GM23338 (cell line): ENCODE results near the gene IMPG1. TPM values are rescaled to one million over a fixed set of nuclear protein-coding genes. Genes with fewer than 3 reads are reported as not detected.

Experiments used
- ATAC-seq: fragments of 200-7000 bp; cut with Tn5 transposase; 3 replicates; pipeline ENCODE4 v1.9.1; 2020
- DNase-seq: peaks from one replicate; pipeline ENCODE4 v3.0.0-alpha.2; 2015; ENCODE audit warnings: low spot score
- H2AFZ ChIP-seq: fragments of 200-600 bp; sonication (generic); 2 replicates; pipeline ENCODE4 v1.8.0; 2016; ENCODE audit warnings: antibody characterized with exemption, mild to moderate bottlenecking, moderate library complexity
- H3F3A ChIP-seq: fragments of 200-600 bp; sonication (generic); replicated peaks from 2 replicates; pipeline ENCODE4 v1.8.0; 2017; ENCODE audit warnings: antibody characterized with exemption, mixed run types, low read depth
- H3K27ac ChIP-seq: fragments of 200-600 bp; sonication (generic); 2 replicates; pipeline ENCODE4 v1.6.1; 2016; ENCODE audit warnings: low read depth
- H3K27me3 ChIP-seq: fragments of 200-600 bp; sonication (generic); 2 replicates; pipeline ENCODE4 v1.8.0; 2016; ENCODE audit warnings: mild to moderate bottlenecking, mixed run types, moderate library complexity; ENCODE audit not compliant: insufficient read depth
- H3K36me3 ChIP-seq: fragments of 200-600 bp; sonication (generic); 2 replicates; pipeline ENCODE4 v1.8.0; 2016; ENCODE audit warnings: mild to moderate bottlenecking; ENCODE audit not compliant: insufficient read depth
- H3K4me1 ChIP-seq: fragments of 200-600 bp; sonication (generic); 2 replicates; pipeline ENCODE4 v1.8.0; 2016; ENCODE audit warnings: mild to moderate bottlenecking, moderate library complexity; ENCODE audit not compliant: insufficient read depth
- H3K4me2 ChIP-seq: fragments of 200-600 bp; sonication (generic); 2 replicates; pipeline ENCODE4 v1.7.1; 2017; ENCODE audit warnings: mixed run types
- H3K4me3 ChIP-seq: fragments of 200-600 bp; sonication (generic); 2 replicates; pipeline ENCODE4 v1.6.1; 2016; ENCODE audit warnings: mixed run types
- H3K79me2 ChIP-seq: fragments of 200-600 bp; sonication (generic); replicated peaks from 2 replicates; pipeline ENCODE4 v1.8.0; 2017; ENCODE audit warnings: mild to moderate bottlenecking; ENCODE audit not compliant: insufficient read depth
- H3K9me2 ChIP-seq: fragments of 200-600 bp; sonication (generic); 2 replicates; pipeline ENCODE4 v1.8.0; 2017; ENCODE audit not compliant: insufficient read depth
- H4K20me1 ChIP-seq: fragments of 200-600 bp; sonication (generic); replicated peaks from 2 replicates; pipeline ENCODE4 v1.8.0; 2017; ENCODE audit warnings: mild to moderate bottlenecking; ENCODE audit not compliant: insufficient read depth
- H3K27ac Mint-ChIP-seq: 2 replicates; pipeline ENCODE4 v1.8.0; 2020; ENCODE audit warnings: inconsistent platforms, mild to moderate bottlenecking, moderate library complexity, mixed read lengths
- H3K27me3 Mint-ChIP-seq: 3 replicates; pipeline ENCODE4 v1.8.0; 2022; ENCODE audit warnings: low read depth, mild to moderate bottlenecking, moderate library complexity, mixed read lengths, inconsistent platforms; ENCODE audit not compliant: insufficient read depth, poor library complexity
- H3K36me3 Mint-ChIP-seq: 3 replicates; pipeline ENCODE4 v1.8.0; 2021; ENCODE audit warnings: low read depth, mild to moderate bottlenecking, inconsistent platforms, moderate library complexity, mixed read lengths
- H3K4me1 Mint-ChIP-seq: 3 replicates; pipeline ENCODE4 v1.8.0; 2020; ENCODE audit warnings: mild to moderate bottlenecking, inconsistent platforms, mixed read lengths
- H3K4me3 Mint-ChIP-seq: 3 replicates; pipeline ENCODE4 v1.8.0; 2021; ENCODE audit warnings: moderate library complexity, mild to moderate bottlenecking, inconsistent platforms, mixed read lengths
- H3K9me3 Mint-ChIP-seq: 3 replicates; pipeline ENCODE4 v1.8.0; 2020; ENCODE audit warnings: moderate library complexity, mild to moderate bottlenecking, inconsistent platforms, mixed read lengths
- CREB1 ChIP-seq: fragments of 250-450 bp; sonication (Bioruptor Pico); IDR thresholded peaks from 2 replicates; pipeline ENCODE4 v1.5.0; 2020; ENCODE audit warnings: low read depth, mild to moderate bottlenecking, moderate library complexity
- EZH2 ChIP-seq: fragments of 200-600 bp; sonication (generic); IDR thresholded peaks from one replicate; pipeline ENCODE4 v1.8.0; 2017; ENCODE audit warnings: antibody characterized with exemption, mild to moderate bottlenecking, low read depth; ENCODE audit not compliant: unreplicated experiment
- EZH2phosphoT487 ChIP-seq: fragments of 200-600 bp; sonication (generic); IDR thresholded peaks from one replicate; pipeline ENCODE4 v1.8.1; 2018; ENCODE audit warnings: antibody characterized with exemption; ENCODE audit not compliant: unreplicated experiment
- JUNB ChIP-seq: IDR thresholded peaks from one replicate; pipeline ENCODE4 v1.6.1; 2016; ENCODE audit warnings: antibody characterized with exemption; ENCODE audit not compliant: unreplicated experiment
- NANOG ChIP-seq: IDR thresholded peaks from 2 replicates; pipeline ENCODE4 v1.6.1; 2016; ENCODE audit warnings: antibody characterized with exemption, borderline replicate concordance
- POLR2AphosphoS5 ChIP-seq: IDR thresholded peaks from 2 replicates; pipeline ENCODE4 v1.6.1; 2016; ENCODE audit warnings: antibody characterized with exemption, low read depth
- ZNF114 ChIP-seq: fragments of 250-450 bp; sonication (Bioruptor Pico); IDR thresholded peaks from 2 replicates; pipeline ENCODE4 v1.5.0; 2020; ENCODE audit warnings: mild to moderate bottlenecking, moderate library complexity
- ZNF331 ChIP-seq: fragments of 250-450 bp; sonication (Bioruptor Pico); IDR thresholded peaks from 2 replicates; pipeline ENCODE4 v1.5.0; 2020; ENCODE audit warnings: low read depth, mild to moderate bottlenecking, moderate library complexity
- polyA plus RNA-seq: library from polyadenylated mRNA; unstranded; fragments of >200 nt; fragmentation: Nextera tagmentation; extraction: Ambion mirVana; gene quantifications from 2 replicates; pipeline ENCODE4 v1.2.1, GENCODE V29; 2016
- total RNA-seq: library from RNA; depleted of rRNA; stranded (reverse); fragments of >200 nt; shearing (Covaris generic); gene quantifications from 2 replicates; pipeline ENCODE4 v1.2.3, GENCODE V29; 2014
- TF ChIP-seq, protein P1 (sequence below): IDR thresholded peaks from 2 replicates; pipeline ENCODE4 v1.6.1; 2016; ENCODE audit warnings: antibody characterized with exemption
- TF ChIP-seq, protein P2 (sequence below): IDR thresholded peaks from one replicate; pipeline ENCODE4 v1.6.1; 2018; ENCODE audit warnings: antibody characterized with exemption; ENCODE audit not compliant: unreplicated experiment
- TF ChIP-seq, protein P3 (sequence below), 2 experiments: fragments of 200-600 bp in 1 of 2; sonication (generic) in 1 of 2; conservative IDR thresholded peaks; 2 replicates each; pipeline versions ENCODE4 v1.5.1 to v1.6.1; 2016 to 2017; ENCODE audit warnings: antibody characterized with exemption in 2 of 2, low read depth in 2 of 2, mild to moderate bottlenecking in 2 of 2, moderate library complexity in 1 of 2

Gene IMPG1
- total and polyA plus RNA-seq, 2 experiments from 2014 or later = not detected

DNA sequence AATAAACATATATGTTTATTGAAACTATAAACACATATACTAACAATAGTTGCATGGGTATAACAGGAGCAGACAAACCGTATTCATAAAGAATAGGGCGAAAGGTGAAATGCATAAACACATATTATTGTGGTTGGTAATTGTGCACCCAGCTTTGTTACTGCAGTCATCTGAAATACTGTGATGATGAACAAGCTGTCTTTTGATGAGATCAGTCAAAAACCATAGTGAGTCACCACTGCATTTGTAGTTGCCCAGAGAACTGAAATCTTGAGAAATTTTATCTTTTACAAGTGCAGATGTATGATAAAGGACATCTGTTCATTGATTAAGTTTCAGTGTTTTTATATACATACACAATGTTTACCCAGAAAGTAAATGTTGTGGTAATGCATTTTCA lies 189.7 kb downstream of the IMPG1 start:
- peaks cover 11% of the 10 kb centered on the region for H3K4me1 Mint-ChIP-seq
- no peaks in the 10 kb centered on the region; the same call in 2 of the 3 replicates for H3K9me3 Mint-ChIP-seq
- no peak overlapping the region for H3K4me3 Mint-ChIP-seq
- H4K20me1 ChIP-seq = no peaks in the 10 kb centered on the region
- no peaks in the 10 kb centered on the region for H3K9me2 ChIP-seq
- DNase-seq (no peak), ATAC-seq (no peak)
- no peak overlapping the region for H2AFZ ChIP-seq
- peaks cover 3% of the 10 kb centered on the region; the same call in 2 of the 3 replicates for H3K36me3 Mint-ChIP-seq
- no peaks in the 10 kb centered on the region for H3F3A ChIP-seq
- H3K4me1 ChIP-seq = no peaks in the 10 kb centered on the region
- no peaks in the 10 kb centered on the region for H3K36me3 ChIP-seq
- no peaks in the 10 kb centered on the region for H3K27me3 ChIP-seq
- TF ChIP-seq, protein P1, sequence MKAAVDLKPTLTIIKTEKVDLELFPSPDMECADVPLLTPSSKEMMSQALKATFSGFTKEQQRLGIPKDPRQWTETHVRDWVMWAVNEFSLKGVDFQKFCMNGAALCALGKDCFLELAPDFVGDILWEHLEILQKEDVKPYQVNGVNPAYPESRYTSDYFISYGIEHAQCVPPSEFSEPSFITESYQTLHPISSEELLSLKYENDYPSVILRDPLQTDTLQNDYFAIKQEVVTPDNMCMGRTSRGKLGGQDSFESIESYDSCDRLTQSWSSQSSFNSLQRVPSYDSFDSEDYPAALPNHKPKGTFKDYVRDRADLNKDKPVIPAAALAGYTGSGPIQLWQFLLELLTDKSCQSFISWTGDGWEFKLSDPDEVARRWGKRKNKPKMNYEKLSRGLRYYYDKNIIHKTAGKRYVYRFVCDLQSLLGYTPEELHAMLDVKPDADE = no peak
- TF ChIP-seq ZNF114 = no peak
- TF ChIP-seq CREB1 (CRISPR knock-in tag) = no peak
- TF ChIP-seq, protein P2, sequence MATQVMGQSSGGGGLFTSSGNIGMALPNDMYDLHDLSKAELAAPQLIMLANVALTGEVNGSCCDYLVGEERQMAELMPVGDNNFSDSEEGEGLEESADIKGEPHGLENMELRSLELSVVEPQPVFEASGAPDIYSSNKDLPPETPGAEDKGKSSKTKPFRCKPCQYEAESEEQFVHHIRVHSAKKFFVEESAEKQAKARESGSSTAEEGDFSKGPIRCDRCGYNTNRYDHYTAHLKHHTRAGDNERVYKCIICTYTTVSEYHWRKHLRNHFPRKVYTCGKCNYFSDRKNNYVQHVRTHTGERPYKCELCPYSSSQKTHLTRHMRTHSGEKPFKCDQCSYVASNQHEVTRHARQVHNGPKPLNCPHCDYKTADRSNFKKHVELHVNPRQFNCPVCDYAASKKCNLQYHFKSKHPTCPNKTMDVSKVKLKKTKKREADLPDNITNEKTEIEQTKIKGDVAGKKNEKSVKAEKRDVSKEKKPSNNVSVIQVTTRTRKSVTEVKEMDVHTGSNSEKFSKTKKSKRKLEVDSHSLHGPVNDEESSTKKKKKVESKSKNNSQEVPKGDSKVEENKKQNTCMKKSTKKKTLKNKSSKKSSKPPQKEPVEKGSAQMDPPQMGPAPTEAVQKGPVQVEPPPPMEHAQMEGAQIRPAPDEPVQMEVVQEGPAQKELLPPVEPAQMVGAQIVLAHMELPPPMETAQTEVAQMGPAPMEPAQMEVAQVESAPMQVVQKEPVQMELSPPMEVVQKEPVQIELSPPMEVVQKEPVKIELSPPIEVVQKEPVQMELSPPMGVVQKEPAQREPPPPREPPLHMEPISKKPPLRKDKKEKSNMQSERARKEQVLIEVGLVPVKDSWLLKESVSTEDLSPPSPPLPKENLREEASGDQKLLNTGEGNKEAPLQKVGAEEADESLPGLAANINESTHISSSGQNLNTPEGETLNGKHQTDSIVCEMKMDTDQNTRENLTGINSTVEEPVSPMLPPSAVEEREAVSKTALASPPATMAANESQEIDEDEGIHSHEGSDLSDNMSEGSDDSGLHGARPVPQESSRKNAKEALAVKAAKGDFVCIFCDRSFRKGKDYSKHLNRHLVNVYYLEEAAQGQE = no peak
- H3K27ac ChIP-seq = no peak overlapping the region
- no peak overlapping the region for H3K4me2 ChIP-seq
- H3K79me2 ChIP-seq = no peaks in the 10 kb centered on the region
- H3K27ac Mint-ChIP-seq = no peak overlapping the region
- H3K27me3 Mint-ChIP-seq = peaks cover 3% of the 10 kb centered on the region
- no peak overlapping the region for H3K4me3 ChIP-seq

DNA sequence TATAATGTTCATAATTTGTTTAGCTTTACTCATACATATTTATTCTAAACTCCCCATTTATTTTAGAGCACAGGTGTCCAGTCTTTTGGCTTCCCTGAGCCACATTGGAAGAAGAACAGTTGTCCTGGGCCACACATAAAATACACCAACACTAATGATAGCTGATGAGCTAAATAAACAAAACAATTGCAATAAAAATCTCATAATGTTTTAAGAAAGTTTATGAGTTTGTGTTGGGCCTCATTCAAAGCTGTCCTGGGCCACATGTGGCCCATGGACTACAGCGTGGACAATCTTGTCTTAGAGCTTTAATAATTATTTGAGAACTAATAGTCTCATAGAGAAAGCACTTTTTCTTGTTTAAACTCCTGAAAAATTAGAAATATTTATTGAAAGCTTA lies 192.2 kb downstream of the IMPG1 start:
- peaks cover 11% of the 10 kb centered on the region for H3K4me1 Mint-ChIP-seq
- H3K9me3 Mint-ChIP-seq = no peaks in the 10 kb centered on the region; the same call in 2 of the 3 replicates
- ATAC-seq (no peak), DNase-seq (no peak)
- H3K27ac ChIP-seq = no peak overlapping the region
- no peaks in the 10 kb centered on the region for H3F3A ChIP-seq
- no peak overlapping the region for H3K4me3 ChIP-seq
- no peak overlapping the region for H2AFZ ChIP-seq
- H3K27me3 ChIP-seq = no peaks in the 10 kb centered on the region
- H3K27me3 Mint-ChIP-seq = peaks cover 5% of the 10 kb centered on the region
- H3K4me1 ChIP-seq = no peaks in the 10 kb centered on the region
- H4K20me1 ChIP-seq = no peaks in the 10 kb centered on the region
- no peak overlapping the region for H3K27ac Mint-ChIP-seq
- H3K36me3 Mint-ChIP-seq = no peaks in the 10 kb centered on the region
- H3K4me3 Mint-ChIP-seq = no peak overlapping the region
- no peaks in the 10 kb centered on the region for H3K36me3 ChIP-seq
- H3K4me2 ChIP-seq = no peak overlapping the region
- no peaks in the 10 kb centered on the region for H3K79me2 ChIP-seq
- no peaks in the 10 kb centered on the region for H3K9me2 ChIP-seq
- TF ChIP-seq POLR2AphosphoS5 (no peak), EZH2 (no peak), ZNF114 (no peak), EZH2phosphoT487 (no peak), CREB1 (CRISPR knock-in tag) (no peak), ZNF331 (no peak), NANOG (no peak), JUNB (no peak)
- TF ChIP-seq, protein P3, sequence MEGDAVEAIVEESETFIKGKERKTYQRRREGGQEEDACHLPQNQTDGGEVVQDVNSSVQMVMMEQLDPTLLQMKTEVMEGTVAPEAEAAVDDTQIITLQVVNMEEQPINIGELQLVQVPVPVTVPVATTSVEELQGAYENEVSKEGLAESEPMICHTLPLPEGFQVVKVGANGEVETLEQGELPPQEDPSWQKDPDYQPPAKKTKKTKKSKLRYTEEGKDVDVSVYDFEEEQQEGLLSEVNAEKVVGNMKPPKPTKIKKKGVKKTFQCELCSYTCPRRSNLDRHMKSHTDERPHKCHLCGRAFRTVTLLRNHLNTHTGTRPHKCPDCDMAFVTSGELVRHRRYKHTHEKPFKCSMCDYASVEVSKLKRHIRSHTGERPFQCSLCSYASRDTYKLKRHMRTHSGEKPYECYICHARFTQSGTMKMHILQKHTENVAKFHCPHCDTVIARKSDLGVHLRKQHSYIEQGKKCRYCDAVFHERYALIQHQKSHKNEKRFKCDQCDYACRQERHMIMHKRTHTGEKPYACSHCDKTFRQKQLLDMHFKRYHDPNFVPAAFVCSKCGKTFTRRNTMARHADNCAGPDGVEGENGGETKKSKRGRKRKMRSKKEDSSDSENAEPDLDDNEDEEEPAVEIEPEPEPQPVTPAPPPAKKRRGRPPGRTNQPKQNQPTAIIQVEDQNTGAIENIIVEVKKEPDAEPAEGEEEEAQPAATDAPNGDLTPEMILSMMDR (conservative IDR thresholded peaks at IDR 0.05; ENCODE audit: low read depth in 2 of 2) = no peak
- TF ChIP-seq, protein P2 = no peak
